EL (cell line): Measurements from ENCODE around the gene HSPBP1.
"Not testable (repeated sequence)": the region's sequence is repeated elsewhere in the genome, so short reads cannot be mapped to it uniquely, and the experiment has no call there.

Experiments used
- DNase-seq: peaks from one replicate; pipeline ENCODE4 v3.0.0-alpha.2; 2016

HSPBP1 gene

DNA sequence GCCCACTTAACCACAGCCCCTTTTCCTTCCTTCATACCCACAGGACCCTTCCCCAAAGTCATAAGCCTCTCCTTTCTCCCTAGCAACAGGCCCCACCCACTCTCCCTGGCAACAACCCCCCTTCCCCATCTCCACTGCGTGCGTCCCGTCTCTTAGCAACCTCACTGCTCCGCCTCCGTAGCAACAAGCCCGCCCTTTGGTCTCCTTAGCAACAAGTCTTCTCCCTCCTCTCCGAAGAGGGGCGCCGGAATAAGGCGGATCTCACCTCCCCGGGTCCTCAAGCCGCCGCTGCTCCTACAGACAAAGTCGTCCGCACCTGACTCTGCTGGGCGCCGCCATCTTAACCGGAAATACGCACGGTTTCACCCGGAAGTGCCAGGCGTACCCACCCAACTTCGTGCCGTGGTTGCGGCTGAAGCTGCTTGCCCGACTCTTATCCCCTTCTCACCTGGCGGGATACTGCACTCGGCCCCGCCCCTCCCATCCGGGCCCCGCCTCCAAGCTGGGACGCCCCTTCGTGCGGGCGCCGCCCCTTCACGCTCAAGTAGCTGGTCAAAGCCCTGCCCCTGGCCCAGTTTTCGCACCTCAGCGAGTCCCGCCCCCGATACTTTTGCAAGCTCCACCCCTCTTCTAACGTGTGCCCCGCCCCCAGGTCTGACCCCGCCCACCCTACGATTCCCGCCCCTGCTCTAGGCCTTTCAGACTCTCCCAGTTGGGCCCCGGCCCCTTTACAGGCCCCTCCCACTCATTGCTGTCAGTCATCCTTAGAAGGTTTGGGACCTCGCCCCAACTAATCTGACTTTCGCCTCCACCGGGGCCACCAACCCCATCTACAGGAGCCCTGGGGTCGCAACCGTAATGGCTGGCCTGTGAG, at the start of gene HSPBP1:
HSPBP1 (minus strand) TSS at position 341 of the 874 bp plus-strand sequence. CDS start 502 bp downstream, outside the sequence.
- peak; percentile 97 for DNase-seq

GRCh38 chr19:55328774-55329318, 48.9 kb upstream of the HSPBP1 start:
- DNase-seq = not testable (repeated sequence)

GRCh38 chr19:55325172-55325571, 45.3 kb upstream of the HSPBP1 start, which contains the start of gene TMEM150B:
Gene TMEM150B, minus strand, starts transcription at chr19:55325341. Its CDS starts 4,305 bp downstream, at chr19:55321036.
- DNase-seq = no peak

DNA sequence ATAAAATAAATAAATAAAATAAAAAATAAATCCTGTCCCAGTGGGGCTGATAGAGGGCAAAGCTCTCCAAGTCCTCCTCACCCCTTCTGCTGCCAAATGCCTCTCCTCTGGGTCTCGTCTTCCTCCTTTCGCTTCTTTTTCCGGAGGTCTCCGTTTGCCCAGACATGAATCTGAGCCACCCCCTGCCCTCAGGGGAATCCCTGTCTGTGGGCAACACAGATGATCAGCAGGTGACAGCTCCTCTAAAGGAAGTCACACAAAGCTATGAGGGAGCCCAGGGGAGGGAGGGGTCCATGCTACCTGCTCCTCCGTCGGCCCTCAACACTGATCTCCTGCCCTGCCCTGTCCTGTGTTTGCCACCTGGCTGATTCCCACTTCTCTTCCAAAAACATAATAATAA, 44.8 kb upstream of the HSPBP1 start:
- no peak for DNase-seq

- DNase-seq = no peak
Observed at GRCh38 chr19:55322204-55322885, 42.4 kb upstream of the HSPBP1 start.

DNA sequence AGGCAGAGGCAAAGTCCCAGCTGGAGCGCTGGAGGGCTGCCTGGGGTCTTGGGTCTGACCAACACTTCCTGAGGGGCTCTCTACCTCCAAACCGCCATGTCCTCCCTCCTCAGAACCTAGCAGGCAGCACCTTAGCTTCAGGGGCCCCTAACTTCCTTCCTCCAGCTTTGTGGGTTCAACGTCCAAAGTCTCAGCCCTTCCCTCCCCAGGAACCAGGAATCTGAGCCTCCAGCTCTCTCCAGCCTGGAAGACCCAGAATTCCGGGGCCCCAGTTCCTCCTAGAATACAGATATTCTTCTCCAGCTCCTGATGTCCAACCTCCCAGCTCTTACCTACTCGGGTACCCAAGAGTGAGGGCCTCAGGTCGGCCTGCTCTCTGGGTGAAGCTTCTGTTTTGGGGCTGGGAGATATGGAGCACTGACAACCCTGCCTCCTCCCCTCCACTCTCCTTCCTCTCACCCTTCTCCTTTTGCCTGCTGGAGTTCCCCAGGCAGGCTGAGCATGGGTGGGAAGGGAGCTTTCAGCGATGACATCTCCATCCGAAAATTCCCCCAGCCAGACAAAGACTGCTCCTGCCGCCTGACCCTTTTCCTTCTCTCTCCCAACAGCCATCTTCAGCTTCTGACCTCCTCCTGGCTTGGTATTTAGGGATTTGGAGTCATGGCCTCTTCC, 41.7 kb upstream of the HSPBP1 start:
- no peak for DNase-seq

- no peak for DNase-seq
Observed at GRCh38 chr19:55320844-55321419, 41.0 kb upstream of the HSPBP1 start.

- DNase-seq = peak; percentile 53
Observed at GRCh38 chr19:55319785-55320184, 39.9 kb upstream of the HSPBP1 start.

DNA sequence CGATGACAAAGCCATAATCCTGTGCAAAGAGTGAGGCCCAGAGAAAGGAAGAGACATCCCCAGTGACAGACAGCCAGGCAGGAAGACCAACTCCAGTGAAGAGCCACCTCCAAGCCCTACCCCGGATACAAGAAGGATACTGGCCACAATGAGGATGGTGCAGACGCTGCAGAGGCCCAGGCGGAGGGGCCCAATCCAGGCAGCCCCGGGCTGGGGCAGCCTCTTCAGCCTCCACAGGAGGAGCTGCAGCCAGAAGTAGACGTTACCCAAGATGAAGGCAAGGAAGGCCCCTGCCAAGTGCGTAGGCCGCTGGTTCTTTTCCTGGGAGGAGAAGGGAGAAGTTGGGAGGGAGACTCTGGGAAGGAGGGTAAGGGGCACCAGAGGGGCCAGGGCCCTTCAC, 36.7 kb upstream of the HSPBP1 start:
- DNase-seq = no peak

DNA sequence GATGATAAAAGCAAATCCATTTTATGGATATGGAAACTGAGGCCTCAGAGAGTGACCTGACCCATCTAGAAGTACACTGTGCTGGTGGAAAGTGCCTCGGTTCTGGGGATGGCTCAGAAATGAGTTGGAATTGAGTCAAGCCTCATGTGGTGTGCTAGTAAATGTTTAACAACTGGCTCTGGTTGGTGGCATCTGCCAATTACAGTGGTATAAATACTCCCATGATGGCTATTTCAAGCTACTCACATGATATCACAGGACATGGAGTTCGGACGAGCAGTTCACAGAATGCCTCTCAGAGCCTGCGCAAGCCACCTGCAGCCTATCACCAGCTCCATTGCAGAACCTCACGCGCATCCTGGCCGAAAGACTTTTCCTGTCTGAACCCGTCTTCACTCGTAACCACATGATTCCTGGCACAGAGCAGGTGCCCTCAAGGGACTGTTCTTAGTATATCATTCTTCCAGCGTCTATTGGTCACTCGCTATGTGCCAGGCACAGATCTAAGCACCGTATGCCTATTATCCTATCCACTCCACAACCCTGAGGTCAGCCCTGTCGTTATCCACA, 36.1 kb upstream of the HSPBP1 start:
- DNase-seq = no peak

- no peak for DNase-seq
Observed at GRCh38 chr19:55314396-55314795, 34.5 kb upstream of the HSPBP1 start.

- no peak for DNase-seq
Observed at GRCh38 chr19:55312621-55313512, 33.0 kb upstream of the HSPBP1 start.

DNA sequence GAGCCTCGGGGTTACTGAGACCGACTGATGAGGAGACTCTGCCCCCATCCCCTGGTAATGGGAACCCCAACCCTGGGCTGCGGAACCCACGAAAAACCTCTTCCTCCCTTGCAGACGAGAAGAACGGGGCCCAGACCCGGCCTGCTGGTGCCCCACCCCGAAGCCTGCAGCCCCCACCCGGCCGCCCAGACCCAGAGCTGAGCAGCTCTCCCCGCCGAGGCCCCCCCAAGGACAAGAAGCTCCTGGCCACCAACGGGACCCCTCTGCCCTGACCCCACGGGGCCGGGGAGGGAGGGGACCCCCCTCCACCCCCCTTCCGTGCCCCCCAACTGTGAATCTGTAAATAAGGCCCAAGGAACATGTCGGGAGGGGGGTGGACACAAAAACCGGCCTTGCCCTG, 31.9 kb upstream of the HSPBP1 start:
- DNase-seq = no peak

DNA sequence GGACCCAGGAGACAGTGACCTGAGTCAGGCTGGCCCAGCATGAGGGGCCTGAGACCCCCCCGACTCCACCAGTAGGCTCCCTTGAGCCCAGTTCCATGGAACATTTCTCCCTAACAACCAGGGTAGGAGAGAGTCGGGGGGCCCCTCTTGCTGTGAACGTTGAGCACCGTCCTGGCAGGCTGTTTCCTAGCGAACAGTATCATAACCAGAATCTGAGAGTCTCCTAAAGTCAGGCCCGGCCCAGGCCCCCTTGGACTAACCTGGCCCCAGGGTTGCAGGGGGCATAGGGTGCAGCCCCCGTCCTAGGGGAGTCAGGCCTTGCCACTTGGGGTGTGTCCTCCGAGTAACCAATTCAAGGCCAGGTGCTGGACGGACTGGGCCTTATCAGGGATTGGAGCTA, 31.5 kb upstream of the HSPBP1 start:
- no peak for DNase-seq

GRCh38 chr19:55310498-55310897, 30.6 kb upstream of the HSPBP1 start:
- DNase-seq = no peak

- DNase-seq = no peak
Observed at GRCh38 chr19:55309448-55309847, 29.5 kb upstream of the HSPBP1 start.

DNA sequence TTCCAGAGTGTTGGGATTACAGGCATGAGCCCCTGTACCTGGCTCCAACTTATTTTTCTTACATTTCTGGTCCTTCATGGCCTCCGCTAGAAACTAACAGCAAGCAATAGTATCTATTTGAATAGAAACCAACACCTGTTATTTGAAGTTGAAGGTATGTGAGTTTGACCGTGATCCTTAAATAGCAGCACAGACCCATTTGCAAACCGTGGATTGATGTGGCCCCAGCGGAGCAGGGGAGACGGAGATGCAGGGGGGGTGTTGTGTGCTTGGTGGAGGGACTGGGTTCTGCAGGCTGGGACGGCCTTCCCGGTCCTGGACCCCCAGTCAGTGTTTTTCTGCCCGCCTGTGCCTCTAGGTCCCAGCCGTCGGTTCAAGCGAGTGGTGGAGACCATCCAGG, 28.4 kb upstream of the HSPBP1 start:
- DNase-seq = no peak

DNA sequence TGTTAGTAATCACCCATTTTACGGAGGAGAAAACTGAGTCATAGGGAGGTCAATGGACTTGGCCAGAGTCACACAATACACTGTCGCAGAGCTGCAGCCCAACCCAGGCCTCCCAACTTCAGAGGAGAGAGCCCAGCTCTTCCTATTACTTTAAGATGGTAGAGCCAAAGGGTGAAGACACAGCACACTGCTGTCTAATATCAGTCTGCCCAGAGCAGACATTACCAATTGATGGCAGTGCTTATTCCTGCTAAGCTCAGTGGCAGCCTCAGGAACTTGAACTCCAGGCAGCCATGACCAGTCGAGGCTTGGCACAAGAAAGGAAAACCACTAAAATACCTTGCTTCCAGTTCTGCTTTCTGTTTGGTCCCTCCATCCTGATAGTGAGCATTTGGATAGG, 26.8 kb upstream of the HSPBP1 start:
- DNase-seq = no peak

GRCh38 chr19:55305983-55306562, 26.2 kb upstream of the HSPBP1 start:
- no peak for DNase-seq

GRCh38 chr19:55305491-55305890, 25.6 kb upstream of the HSPBP1 start:
- DNase-seq = peak; percentile 37

GRCh38 chr19:55304980-55305379, 25.1 kb upstream of the HSPBP1 start:
- no peak for DNase-seq
